Neural cell (in vitro differentiated cells): ENCODE measurements around the gene IFIH1. TPM values are rescaled to one million over a fixed set of nuclear protein-coding genes. Genes with fewer than 3 reads are reported as not detected.

Experiments
- H2AFZ ChIP-seq: fragments of 200-600, 300-800 bp; sonication (generic), shearing (Covaris generic); 2 replicates; pipeline ENCODE4 v1.6.0; 2014; ENCODE audit warnings: low read depth, mild to moderate bottlenecking, antibody characterized with exemption, low read length, moderate library complexity
- H3F3A ChIP-seq: fragments of 200-600 bp; shearing (Covaris generic); 2 replicates; pipeline ENCODE4 v1.6.1; 2016; ENCODE audit warnings: mild to moderate bottlenecking, moderate library complexity, mixed read lengths, antibody characterized with exemption, low read length; ENCODE audit not compliant: insufficient read depth, poor library complexity, severe bottlenecking
- H3K27ac ChIP-seq: fragments of 200-600, 300-800 bp; sonication (generic), shearing (Covaris generic); 2 replicates; pipeline ENCODE4 v1.5.1; 2014; ENCODE audit warnings: mild to moderate bottlenecking, low read length, moderate library complexity
- H3K27me3 ChIP-seq: fragments of 300-800, 200-600 bp; sonication (generic), shearing (Covaris generic); 2 replicates; pipeline ENCODE4 v1.6.0; 2014; ENCODE audit warnings: mild to moderate bottlenecking, low read depth, low read length, moderate library complexity; ENCODE audit not compliant: insufficient read depth
- H3K36me3 ChIP-seq: fragments of 300-800, 200-600 bp; sonication (generic), shearing (Covaris generic); 2 replicates; pipeline ENCODE4 v1.5.1; 2014; ENCODE audit warnings: mild to moderate bottlenecking, antibody characterized with exemption, low read length, moderate library complexity; ENCODE audit not compliant: insufficient read depth
- H3K4me2 ChIP-seq: fragments of 300-800, 200-600 bp; sonication (generic), shearing (Covaris generic); 2 replicates; pipeline ENCODE4 v1.6.0; 2014; ENCODE audit warnings: mild to moderate bottlenecking, low read length
- H3K4me3 ChIP-seq: fragments of 300-800, 200-600 bp; sonication (generic), shearing (Covaris generic); 2 replicates; pipeline ENCODE4 v1.5.1; 2014; ENCODE audit warnings: mild to moderate bottlenecking, low read length, moderate library complexity
- H3K79me2 ChIP-seq: fragments of 200-600 bp; shearing (Covaris generic); replicated peaks from 2 replicates; pipeline ENCODE4 v1.6.0; 2014; ENCODE audit warnings: mild to moderate bottlenecking, low read length, moderate library complexity; ENCODE audit not compliant: insufficient read depth
- H3K9ac ChIP-seq: fragments of 300-800, 200-600 bp; sonication (generic), shearing (Covaris generic); 2 replicates; pipeline ENCODE4 v1.6.1; 2016; ENCODE audit warnings: mild to moderate bottlenecking, low read length, mixed read lengths
- H3K9me2 ChIP-seq: fragments of 200-600 bp; shearing (Covaris generic); 2 replicates; pipeline ENCODE4 v1.6.1; 2016; ENCODE audit warnings: mild to moderate bottlenecking, low read length, mixed read lengths; ENCODE audit not compliant: insufficient read depth
- H3K9me3 ChIP-seq: fragments of 200-600, 300-800 bp; sonication (generic), shearing (Covaris generic); 2 replicates; pipeline ENCODE4 v1.6.1; 2016; ENCODE audit warnings: mild to moderate bottlenecking, mixed run types, low read length, moderate library complexity, mixed read lengths
- H4K20me1 ChIP-seq: fragments of 200-600 bp; shearing (Covaris generic); 2 replicates; pipeline ENCODE4 v1.6.1; 2016; ENCODE audit warnings: mild to moderate bottlenecking, mixed run types; ENCODE audit not compliant: insufficient read depth
- EP300 ChIP-seq: fragments of 450-650 bp; conservative IDR thresholded peaks from 2 replicates; pipeline ENCODE4 v1.6.1; 2014; ENCODE audit warnings: antibody characterized with exemption, mild to moderate bottlenecking, moderate library complexity; ENCODE audit not compliant: poor library complexity, severe bottlenecking
- EZH2 ChIP-seq: fragments of 200-600, 300-800 bp; shearing (Covaris generic), sonication (generic); IDR thresholded peaks from 2 replicates; pipeline ENCODE4 v1.6.1; 2014; ENCODE audit warnings: antibody characterized with exemption, low read length, borderline replicate concordance, mild to moderate bottlenecking; ENCODE audit not compliant: insufficient read depth, poor library complexity, severe bottlenecking
- MXI1 ChIP-seq: fragments of 450-650 bp; conservative IDR thresholded peaks from 2 replicates; pipeline ENCODE4 v1.6.1; 2014; ENCODE audit warnings: antibody characterized with exemption, mild to moderate bottlenecking; ENCODE audit not compliant: poor library complexity, severe bottlenecking
- POLR2AphosphoS5 ChIP-seq: IDR thresholded peaks from 2 replicates; pipeline ENCODE4 v1.6.1; 2012
- RAD21 ChIP-seq: fragments of 450-650 bp; conservative IDR thresholded peaks from 2 replicates; pipeline ENCODE4 v1.6.1; 2014; ENCODE audit warnings: antibody characterized with exemption, mild to moderate bottlenecking, moderate library complexity
- SMC3 ChIP-seq: fragments of 450-650 bp; conservative IDR thresholded peaks from 2 replicates; pipeline ENCODE4 v1.6.1; 2014; ENCODE audit warnings: antibody characterized with exemption, mild to moderate bottlenecking, moderate library complexity; ENCODE audit not compliant: poor library complexity
- TAF1 ChIP-seq: IDR thresholded peaks from 2 replicates; pipeline ENCODE4 v1.6.1; 2012; ENCODE audit warnings: low read depth
- polyA plus RNA-seq: library from polyadenylated mRNA; depleted of rRNA; stranded (reverse); fragments of >200 nt; gene quantifications from 2 replicates; pipeline ENCODE4 v1.2.3, GENCODE V29; 2014
- TF ChIP-seq, protein P1 (sequence below): fragments of 450-650 bp; IDR thresholded peaks from 2 replicates; pipeline ENCODE4 v1.5.1; 2014; ENCODE audit warnings: antibody characterized with exemption, mild to moderate bottlenecking, moderate library complexity; ENCODE audit not compliant: poor library complexity, severe bottlenecking
- TF ChIP-seq, protein P2 (sequence below): IDR thresholded peaks from 2 replicates; pipeline ENCODE4 v1.6.1; 2012; ENCODE audit warnings: borderline replicate concordance

Gene IFIH1
- polyA plus RNA-seq, 1 donor from 2014 or later: not detected

DNA sequence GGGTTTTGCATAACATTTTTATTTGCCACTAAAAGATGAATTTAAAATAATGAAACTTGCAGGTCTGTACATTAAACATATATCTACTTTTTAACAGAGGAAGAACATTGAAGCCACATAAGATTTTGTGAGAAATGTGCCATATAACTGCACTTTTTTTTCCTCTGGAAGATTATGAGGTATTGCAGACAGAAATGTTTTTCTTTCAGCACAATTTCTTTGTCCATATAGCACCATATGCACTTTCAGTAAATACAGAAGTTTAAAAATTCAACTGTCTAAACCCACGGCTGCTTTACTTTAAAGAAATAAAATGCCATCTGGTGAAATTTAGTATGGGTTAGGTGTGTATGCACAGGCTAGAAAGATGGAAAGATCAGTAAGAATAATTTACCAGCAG lies 74.8 kb downstream of the IFIH1 start:
- Histone ChIP-seq H3F3A (no peaks in the 10 kb centered on the region), H4K20me1 (no peaks in the 10 kb centered on the region), H3K9me2 (no peaks in the 10 kb centered on the region), H3K36me3 (no peaks in the 10 kb centered on the region), H3K9me3 (no peaks in the 10 kb centered on the region), H3K27ac (no peak overlapping the region), H3K4me2 (no peak overlapping the region), H3K79me2 (no peaks in the 10 kb centered on the region), H3K27me3 (no peaks in the 10 kb centered on the region), H2AFZ (no peak overlapping the region), H3K9ac (no peak overlapping the region), H3K4me3 (no peak overlapping the region)
- TF ChIP-seq, protein P1, sequence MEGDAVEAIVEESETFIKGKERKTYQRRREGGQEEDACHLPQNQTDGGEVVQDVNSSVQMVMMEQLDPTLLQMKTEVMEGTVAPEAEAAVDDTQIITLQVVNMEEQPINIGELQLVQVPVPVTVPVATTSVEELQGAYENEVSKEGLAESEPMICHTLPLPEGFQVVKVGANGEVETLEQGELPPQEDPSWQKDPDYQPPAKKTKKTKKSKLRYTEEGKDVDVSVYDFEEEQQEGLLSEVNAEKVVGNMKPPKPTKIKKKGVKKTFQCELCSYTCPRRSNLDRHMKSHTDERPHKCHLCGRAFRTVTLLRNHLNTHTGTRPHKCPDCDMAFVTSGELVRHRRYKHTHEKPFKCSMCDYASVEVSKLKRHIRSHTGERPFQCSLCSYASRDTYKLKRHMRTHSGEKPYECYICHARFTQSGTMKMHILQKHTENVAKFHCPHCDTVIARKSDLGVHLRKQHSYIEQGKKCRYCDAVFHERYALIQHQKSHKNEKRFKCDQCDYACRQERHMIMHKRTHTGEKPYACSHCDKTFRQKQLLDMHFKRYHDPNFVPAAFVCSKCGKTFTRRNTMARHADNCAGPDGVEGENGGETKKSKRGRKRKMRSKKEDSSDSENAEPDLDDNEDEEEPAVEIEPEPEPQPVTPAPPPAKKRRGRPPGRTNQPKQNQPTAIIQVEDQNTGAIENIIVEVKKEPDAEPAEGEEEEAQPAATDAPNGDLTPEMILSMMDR: no peak
- TF ChIP-seq EZH2 (no peak), EP300 (no peak), SMC3 (no peak), TAF1 (no peak), POLR2AphosphoS5 (no peak), RAD21 (no peak), MXI1 (no peak)
- TF ChIP-seq, protein P2, sequence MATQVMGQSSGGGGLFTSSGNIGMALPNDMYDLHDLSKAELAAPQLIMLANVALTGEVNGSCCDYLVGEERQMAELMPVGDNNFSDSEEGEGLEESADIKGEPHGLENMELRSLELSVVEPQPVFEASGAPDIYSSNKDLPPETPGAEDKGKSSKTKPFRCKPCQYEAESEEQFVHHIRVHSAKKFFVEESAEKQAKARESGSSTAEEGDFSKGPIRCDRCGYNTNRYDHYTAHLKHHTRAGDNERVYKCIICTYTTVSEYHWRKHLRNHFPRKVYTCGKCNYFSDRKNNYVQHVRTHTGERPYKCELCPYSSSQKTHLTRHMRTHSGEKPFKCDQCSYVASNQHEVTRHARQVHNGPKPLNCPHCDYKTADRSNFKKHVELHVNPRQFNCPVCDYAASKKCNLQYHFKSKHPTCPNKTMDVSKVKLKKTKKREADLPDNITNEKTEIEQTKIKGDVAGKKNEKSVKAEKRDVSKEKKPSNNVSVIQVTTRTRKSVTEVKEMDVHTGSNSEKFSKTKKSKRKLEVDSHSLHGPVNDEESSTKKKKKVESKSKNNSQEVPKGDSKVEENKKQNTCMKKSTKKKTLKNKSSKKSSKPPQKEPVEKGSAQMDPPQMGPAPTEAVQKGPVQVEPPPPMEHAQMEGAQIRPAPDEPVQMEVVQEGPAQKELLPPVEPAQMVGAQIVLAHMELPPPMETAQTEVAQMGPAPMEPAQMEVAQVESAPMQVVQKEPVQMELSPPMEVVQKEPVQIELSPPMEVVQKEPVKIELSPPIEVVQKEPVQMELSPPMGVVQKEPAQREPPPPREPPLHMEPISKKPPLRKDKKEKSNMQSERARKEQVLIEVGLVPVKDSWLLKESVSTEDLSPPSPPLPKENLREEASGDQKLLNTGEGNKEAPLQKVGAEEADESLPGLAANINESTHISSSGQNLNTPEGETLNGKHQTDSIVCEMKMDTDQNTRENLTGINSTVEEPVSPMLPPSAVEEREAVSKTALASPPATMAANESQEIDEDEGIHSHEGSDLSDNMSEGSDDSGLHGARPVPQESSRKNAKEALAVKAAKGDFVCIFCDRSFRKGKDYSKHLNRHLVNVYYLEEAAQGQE: no peak

DNA sequence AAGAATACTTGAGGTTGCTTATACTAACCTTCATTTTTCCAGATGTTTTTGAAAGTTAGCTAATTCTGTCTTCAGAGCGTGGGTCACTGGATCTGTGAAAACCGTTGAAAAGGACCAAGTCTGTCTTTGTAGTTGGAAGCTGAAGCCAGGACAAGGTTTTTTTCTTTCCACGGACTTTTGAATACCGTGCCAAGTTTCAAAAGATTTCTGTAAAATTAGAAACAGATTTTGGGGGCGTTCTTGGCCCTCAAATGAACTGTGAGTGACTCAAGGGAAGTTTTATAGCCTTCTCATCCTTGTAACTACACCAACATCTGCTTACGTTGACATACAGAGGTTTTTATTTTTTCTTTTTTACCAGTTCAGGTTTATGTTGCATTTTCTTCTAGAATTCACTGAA lies 75.2 kb downstream of the IFIH1 start, which contains the start of gene FAP:
Gene FAP (minus strand): TSS at position 152 of the 400 bp plus-strand sequence. CDS start 118 bp downstream, at position 34.
- Histone ChIP-seq H3K4me2 (no peak within 1 kb of the TSS), H4K20me1 (no peaks in the 10 kb centered on the region), H3K27me3 (no peaks in the 10 kb centered on the region), H3K79me2 (no peaks in the 10 kb centered on the region), H2AFZ (no peak within 1 kb of the TSS), H3K27ac (no peak within 1 kb of the TSS), H3K9ac (no peak within 1 kb of the TSS), H3F3A (no peaks in the 10 kb centered on the region), H3K36me3 (no peaks in the 10 kb centered on the region), H3K9me2 (no peaks in the 10 kb centered on the region), H3K4me3 (no peak within 1 kb of the TSS), H3K9me3 (no peaks in the 10 kb centered on the region)
- TF ChIP-seq, protein P2: no peak
- TF ChIP-seq MXI1: no peak
- TF ChIP-seq POLR2AphosphoS5: no peak
- no peak for TF ChIP-seq SMC3
- no peak for TF ChIP-seq EZH2
- no peak for TF ChIP-seq RAD21
- no peak for TF ChIP-seq TAF1
- TF ChIP-seq, protein P1: no peak
- TF ChIP-seq EP300: no peak
